ENCODE results near the gene CCR9. TPM values are rescaled to one million over a fixed set of nuclear protein-coding genes. Genes with fewer than 3 reads are reported as not detected.
A peak's percentile ranks its signal among the peaks of the same experiment; 100 is the strongest.

CCR9 gene
- total and polyA plus RNA-seq, 10 of the 15 experiments (the other 5 are each of a cell fraction or from before 2014, with no cell fraction given), result 0.05 to 3.9 (median 2.4) TPM

- TF ChIP-seq ATF2 (IDR thresholded peaks at IDR 0.05; ENCODE audit: low read length) (peak; percentile 94), EED (IDR thresholded peaks at IDR 0.05; ENCODE audit: low read depth) (peak; percentile 83), TAF1 (IDR thresholded peaks at IDR 0.05; ENCODE audit: borderline replicate concordance, low read depth, low read length) (no peak), NFYA (IDR thresholded peaks at IDR 0.05; ENCODE audit: borderline replicate concordance, low read depth, low read length) (no peak), SIX5 (IDR thresholded peaks at IDR 0.05; ENCODE audit: low read depth, low read length, severe bottlenecking) (no peak), SRF (IDR thresholded peaks at IDR 0.05; ENCODE audit: low read depth in 2 of 2, low read length in 2 of 2) (no peak), SMARCA5 (IDR thresholded peaks at IDR 0.05) (peak; percentile 47; the same call in 1 of the 2 replicates), TCF12 (IDR thresholded peaks at IDR 0.05; ENCODE audit: low read depth, low read length) (no peak; the same call in 1 of the 2 replicates), ASH2L (IDR thresholded peaks at IDR 0.05; ENCODE audit: borderline replicate concordance, low read depth) (no peak), TARDBP (IDR thresholded peaks at IDR 0.05; ENCODE audit: borderline replicate concordance) (no peak), HDAC2 (IDR thresholded peaks at IDR 0.05) (no peak), ZBTB11 (CRISPR knock-in tag; IDR thresholded peaks at IDR 0.05) (no peak), MEF2A (IDR thresholded peaks at IDR 0.05; ENCODE audit: insufficient read depth, low read depth, low read length) (peak; percentile 98), EP300 (IDR thresholded peaks at IDR 0.05; ENCODE audit: borderline replicate concordance in 1 of 2, control insufficient read depth in 1 of 2, low read depth in 2 of 2, low read length in 2 of 2) (peak; percentile 77 to 96), BACH1 (IDR thresholded peaks at IDR 0.05; ENCODE audit: borderline replicate concordance) (no peak), PAX8 (IDR thresholded peaks at IDR 0.05) (no peak), RELA (IDR thresholded peaks at IDR 0.05; ENCODE audit: borderline replicate concordance, partially characterized antibody) (peak; percentile 48), NFYB (IDR thresholded peaks at IDR 0.05; ENCODE audit: insufficient read depth, low read depth, low read length) (no peak), HDGF (IDR thresholded peaks at IDR 0.05) (no peak; the same call in 1 of the 2 replicates), SIN3A (IDR thresholded peaks at IDR 0.05; ENCODE audit: low read depth, low read length) (no peak), ZNF274 (IDR thresholded peaks at IDR 0.05; ENCODE audit: insufficient read depth, insufficient read length) (no peak), ATF3 (IDR thresholded peaks at IDR 0.05; ENCODE audit: borderline replicate concordance, extremely low read depth, low read depth, low read length) (no peak)
- TF ChIP-seq, protein P1, sequence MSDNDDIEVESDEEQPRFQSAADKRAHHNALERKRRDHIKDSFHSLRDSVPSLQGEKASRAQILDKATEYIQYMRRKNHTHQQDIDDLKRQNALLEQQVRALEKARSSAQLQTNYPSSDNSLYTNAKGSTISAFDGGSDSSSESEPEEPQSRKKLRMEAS (IDR thresholded peaks at IDR 0.05; ENCODE audit: low read depth, low read length), result no peak
- TF ChIP-seq, protein P2, sequence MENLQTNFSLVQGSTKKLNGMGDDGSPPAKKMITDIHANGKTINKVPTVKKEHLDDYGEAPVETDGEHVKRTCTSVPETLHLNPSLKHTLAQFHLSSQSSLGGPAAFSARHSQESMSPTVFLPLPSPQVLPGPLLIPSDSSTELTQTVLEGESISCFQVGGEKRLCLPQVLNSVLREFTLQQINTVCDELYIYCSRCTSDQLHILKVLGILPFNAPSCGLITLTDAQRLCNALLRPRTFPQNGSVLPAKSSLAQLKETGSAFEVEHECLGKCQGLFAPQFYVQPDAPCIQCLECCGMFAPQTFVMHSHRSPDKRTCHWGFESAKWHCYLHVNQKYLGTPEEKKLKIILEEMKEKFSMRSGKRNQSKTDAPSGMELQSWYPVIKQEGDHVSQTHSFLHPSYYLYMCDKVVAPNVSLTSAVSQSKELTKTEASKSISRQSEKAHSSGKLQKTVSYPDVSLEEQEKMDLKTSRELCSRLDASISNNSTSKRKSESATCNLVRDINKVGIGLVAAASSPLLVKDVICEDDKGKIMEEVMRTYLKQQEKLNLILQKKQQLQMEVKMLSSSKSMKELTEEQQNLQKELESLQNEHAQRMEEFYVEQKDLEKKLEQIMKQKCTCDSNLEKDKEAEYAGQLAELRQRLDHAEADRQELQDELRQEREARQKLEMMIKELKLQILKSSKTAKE (IDR thresholded peaks at IDR 0.05; ENCODE audit: low read depth, poor library complexity, severe bottlenecking), result peak; percentile 95
These were observed 25.2 kb upstream of the CCR9 start (continued) for GRCh38 chr3:45861043-45861719.
